Suprapubic skin (tissue), 3 donors: ENCODE results near the gene DCAF8L2.

Source experiments
- POLR2A ChIP-seq, 2 donors: fragments of 450-650 bp; IDR thresholded peaks; one replicate each; pipeline ENCODE4 v1.6.1; 2017; ENCODE audit warnings: antibody characterized with exemption in 2 of 2, mild to moderate bottlenecking in 2 of 2, moderate library complexity in 2 of 2
- TF ChIP-seq, protein P1 (sequence below), 2 donors: fragments of 200-600 bp in 1 of 2; fragments of 450-650 bp in 1 of 2; sonication (generic) in 1 of 2; IDR thresholded peaks; one replicate each; pipeline ENCODE4 v1.5.1; 2016 to 2019; ENCODE audit warnings: antibody characterized with exemption in 2 of 2, mild to moderate bottlenecking in 1 of 2, moderate library complexity in 1 of 2

DNA sequence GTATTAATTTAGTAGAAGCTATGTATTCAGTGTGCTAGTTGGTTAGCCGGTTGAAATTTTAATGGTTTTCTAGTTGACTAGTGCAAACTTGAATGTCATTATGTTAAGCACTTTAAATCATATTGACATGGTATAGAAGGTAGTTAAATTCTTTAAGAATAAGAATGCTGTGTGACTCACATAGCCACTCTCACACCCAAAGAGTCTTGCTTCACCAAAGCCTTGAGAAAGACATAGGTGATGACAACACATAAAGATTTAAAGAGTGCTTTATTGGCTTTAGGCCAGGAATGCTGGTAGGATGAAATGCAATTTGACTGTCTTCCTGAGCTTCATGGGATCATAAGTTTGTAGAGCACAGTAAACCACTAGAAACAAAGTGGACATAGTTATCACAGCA is 85.3 kb downstream of the DCAF8L2 start:
- TF ChIP-seq POLR2A (IDR thresholded peaks at IDR 0.05), result no peak
- TF ChIP-seq, protein P1, sequence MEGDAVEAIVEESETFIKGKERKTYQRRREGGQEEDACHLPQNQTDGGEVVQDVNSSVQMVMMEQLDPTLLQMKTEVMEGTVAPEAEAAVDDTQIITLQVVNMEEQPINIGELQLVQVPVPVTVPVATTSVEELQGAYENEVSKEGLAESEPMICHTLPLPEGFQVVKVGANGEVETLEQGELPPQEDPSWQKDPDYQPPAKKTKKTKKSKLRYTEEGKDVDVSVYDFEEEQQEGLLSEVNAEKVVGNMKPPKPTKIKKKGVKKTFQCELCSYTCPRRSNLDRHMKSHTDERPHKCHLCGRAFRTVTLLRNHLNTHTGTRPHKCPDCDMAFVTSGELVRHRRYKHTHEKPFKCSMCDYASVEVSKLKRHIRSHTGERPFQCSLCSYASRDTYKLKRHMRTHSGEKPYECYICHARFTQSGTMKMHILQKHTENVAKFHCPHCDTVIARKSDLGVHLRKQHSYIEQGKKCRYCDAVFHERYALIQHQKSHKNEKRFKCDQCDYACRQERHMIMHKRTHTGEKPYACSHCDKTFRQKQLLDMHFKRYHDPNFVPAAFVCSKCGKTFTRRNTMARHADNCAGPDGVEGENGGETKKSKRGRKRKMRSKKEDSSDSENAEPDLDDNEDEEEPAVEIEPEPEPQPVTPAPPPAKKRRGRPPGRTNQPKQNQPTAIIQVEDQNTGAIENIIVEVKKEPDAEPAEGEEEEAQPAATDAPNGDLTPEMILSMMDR (IDR thresholded peaks at IDR 0.05), result no peak
